CD4-positive, alpha-beta T cell (primary cell): ENCODE measurements around the gene IRX6. TPM values are rescaled to one million over a fixed set of nuclear protein-coding genes. Genes with fewer than 3 reads are reported as not detected.

Experiments used
- ATAC-seq: fragments of 200-7000 bp; cut with Tn5 transposase; one replicate; pipeline ENCODE4 v1.10.0; 2022; ENCODE audit warnings: mild to moderate bottlenecking; ENCODE audit not compliant: poor library complexity
- CTCF ChIA-PET: fragments of 350-600 bp; sonication (Branson Sonifier 250); formaldehyde crosslinking; loops from one replicate; lab custom pipeline; 2021; ENCODE audit warnings: antibody characterized with exemption, inconsistent platforms; lab: Charles Lee
- POLR2A ChIA-PET: fragments of 350-600 bp; sonication (Branson Sonifier 250); formaldehyde crosslinking; loops from one replicate; lab custom pipeline; 2021; ENCODE audit warnings: antibody characterized with exemption, inconsistent platforms; lab: Charles Lee
- DNase-seq, 14 experiments: peaks; one replicate each; pipeline ENCODE4 v3.0.0-alpha.2; 2013 to 2020; ENCODE audit warnings: mixed read lengths in 2 of 14
- H3K27ac ChIP-seq, 2 donors: one replicate each; pipeline versions ENCODE4 v1.5.1 to v1.7.0; 2013; ENCODE audit warnings: low read length in 2 of 2, low read depth in 1 of 2, mild to moderate bottlenecking in 1 of 2
- H3K27me3 ChIP-seq, 2 experiments: 1 replicate in 1 of 2; 2 replicates in 1 of 2; pipeline versions ENCODE4 v1.6.1 to v1.7.0; 2013; ENCODE audit warnings: low read length in 2 of 2, control low read depth in 1 of 2, mild to moderate bottlenecking in 1 of 2, moderate library complexity in 1 of 2; ENCODE audit not compliant: insufficient read depth in 2 of 2, control insufficient read depth in 1 of 2
- H3K36me3 ChIP-seq: one replicate; pipeline ENCODE4 v1.6.1; 2013; ENCODE audit warnings: low read length, control low read depth; ENCODE audit not compliant: insufficient read depth
- H3K4me1 ChIP-seq: one replicate; pipeline ENCODE4 v1.6.1; 2013; ENCODE audit warnings: low read length, control low read depth; ENCODE audit not compliant: insufficient read depth
- H3K4me3 ChIP-seq: one replicate; pipeline ENCODE4 v1.5.1; 2013; ENCODE audit warnings: mild to moderate bottlenecking, low read length, moderate library complexity
- H3K9me3 ChIP-seq, 2 experiments: 1 replicate in 1 of 2; 2 replicates in 1 of 2; pipeline versions ENCODE4 v1.6.1 to v1.7.0; 2013; ENCODE audit warnings: low read length in 2 of 2, mild to moderate bottlenecking in 2 of 2, control low read depth in 1 of 2, moderate library complexity in 1 of 2; ENCODE audit not compliant: control insufficient read depth in 1 of 2, insufficient read depth in 1 of 2
- H3K27ac Mint-ChIP-seq: one replicate; pipeline ENCODE4 v1.8.0; 2020; ENCODE audit warnings: mixed read lengths
- H3K27me3 Mint-ChIP-seq: one replicate; pipeline ENCODE4 v1.8.0; 2021; ENCODE audit warnings: mixed read lengths
- H3K36me3 Mint-ChIP-seq: one replicate; pipeline ENCODE4 v1.8.0; 2021; ENCODE audit warnings: low read depth, mixed read lengths
- H3K4me1 Mint-ChIP-seq: one replicate; pipeline ENCODE4 v1.8.0; 2021; ENCODE audit warnings: low read depth, mixed read lengths
- H3K4me3 Mint-ChIP-seq: one replicate; pipeline ENCODE4 v1.8.0; 2020; ENCODE audit warnings: mild to moderate bottlenecking, mixed read lengths
- H3K9me3 Mint-ChIP-seq: one replicate; pipeline ENCODE4 v1.8.0; 2020; ENCODE audit warnings: mixed read lengths
- CTCF ChIP-seq: fragments of 200-600 bp; IDR thresholded peaks from one replicate; pipeline ENCODE4 v1.8.0; 2022; ENCODE audit warnings: antibody characterized with exemption, mild to moderate bottlenecking
- intact Hi-C, 2 experiments: fragments of 100-400 bp; cut with DNase I in 1 of 2; cut with micrococcal nuclease in 1 of 2; formaldehyde crosslinking; loops; one replicate each; pipeline versions ENCODE4 v1.15.1 to v1.9.0; 2023 to 2025; cut with DNase I, micrococcal nuclease
- total RNA-seq, 174 experiments: library from RNA in 2 of 174; stranded (reverse) in 2 of 174; gene quantifications; one replicate each; pipeline ENCODE4 v1.2.3 and lab custom pipeline; 2021 to 2026

IRX6 gene
- total RNA-seq, 2 experiments from 2014 or later = not detected

- H3K27ac ChIP-seq = no peak overlapping the region
Observed at GRCh38 chr16:55294931-55295342, 29.1 kb upstream of the IRX6 start.

GRCh38 chr16:55297062-55297909 is 26.7 kb upstream of the IRX6 start:
- no peaks in the 10 kb centered on the region for H3K36me3 Mint-ChIP-seq
- H3K9me3 Mint-ChIP-seq = no peaks in the 10 kb centered on the region
- Histone ChIP-seq H3K4me3 (no peak overlapping the region), H3K9me3 (no peaks in the 10 kb centered on the region), H3K27ac (no peak overlapping the region), H3K27me3 (peaks cover 0 to 2% of the 10 kb centered on the region in 2 experiments), H3K36me3 (no peaks in the 10 kb centered on the region), H3K4me1 (no peaks in the 10 kb centered on the region)
- DNase-seq = no peak
- no peak overlapping the region for H3K4me3 Mint-ChIP-seq
- no peak for ATAC-seq
- intact Hi-C loops = no loop called here
- POLR2A ChIA-PET = no interaction called here
- TF ChIP-seq CTCF = no peak
- CTCF ChIA-PET = no interaction called here
- no peaks in the 10 kb centered on the region for H3K4me1 Mint-ChIP-seq
- H3K27me3 Mint-ChIP-seq = peaks cover 22% of the 10 kb centered on the region
- H3K27ac Mint-ChIP-seq = no peak overlapping the region

More at GRCh38 chr16:55294931-55295342, 29.1 kb upstream of the IRX6 start:
- no peak for TF ChIP-seq CTCF
- H3K27me3 Mint-ChIP-seq = peaks cover 5% of the 10 kb centered on the region
- H3K27ac Mint-ChIP-seq = no peak overlapping the region
- H3K4me3 Mint-ChIP-seq = no peak overlapping the region
- no peaks in the 10 kb centered on the region for H3K27me3 ChIP-seq
- ATAC-seq = no peak
- H3K4me1 Mint-ChIP-seq = no peaks in the 10 kb centered on the region
- no peaks in the 10 kb centered on the region for H3K4me1 ChIP-seq
- no peak for DNase-seq
- no peaks in the 10 kb centered on the region for H3K9me3 ChIP-seq
- H3K9me3 Mint-ChIP-seq = no peaks in the 10 kb centered on the region
- no peak overlapping the region for H3K4me3 ChIP-seq
- H3K36me3 ChIP-seq = no peaks in the 10 kb centered on the region
- ChIA-PET CTCF (interaction anchor here (0.9 kb wide), 1 partner anchor 8 kb away, joined by 3 read pairs; no protein-coding TSS in a partner anchor), POLR2A (no interaction called here)
- intact Hi-C loops = no loop called here
- H3K36me3 Mint-ChIP-seq = no peaks in the 10 kb centered on the region

GRCh38 chr16:55297910-55298479 is 26.0 kb upstream of the IRX6 start:
- no peak overlapping the region for H3K27ac ChIP-seq
- H3K4me1 Mint-ChIP-seq = no peaks in the 10 kb centered on the region
- H3K27ac Mint-ChIP-seq = no peak overlapping the region
- H3K27me3 ChIP-seq = peaks cover 0 to 2% of the 10 kb centered on the region in 2 experiments
- peaks cover 26% of the 10 kb centered on the region for H3K27me3 Mint-ChIP-seq
- no peak for ATAC-seq
- no peaks in the 10 kb centered on the region for H3K4me1 ChIP-seq
- peaks cover 0 to 5% of the 10 kb centered on the region in 2 experiments for H3K9me3 ChIP-seq
- DNase-seq = no peak
- TF ChIP-seq CTCF = no peak
- intact Hi-C loops = no loop called here
- H3K4me3 Mint-ChIP-seq = no peak overlapping the region
- POLR2A ChIA-PET = no interaction called here
- H3K36me3 ChIP-seq = no peaks in the 10 kb centered on the region
- H3K9me3 Mint-ChIP-seq = no peaks in the 10 kb centered on the region
- CTCF ChIA-PET = no interaction called here
- H3K4me3 ChIP-seq = no peak overlapping the region
- no peaks in the 10 kb centered on the region for H3K36me3 Mint-ChIP-seq
